Mononuclear cell (primary cell): ENCODE results near the gene CTNNB1. TPM values are rescaled to one million over a fixed set of nuclear protein-coding genes. Genes with fewer than 3 reads are reported as not detected.

Experiments
- H3K27me3 ChIP-seq: 2 replicates; pipeline ENCODE4 v1.6.0; 2011; ENCODE audit warnings: low read length, control low read depth; ENCODE audit not compliant: insufficient read depth
- H3K4me1 ChIP-seq: 2 replicates; pipeline ENCODE4 v1.5.1; 2011; ENCODE audit warnings: mild to moderate bottlenecking, low read length, control low read depth; ENCODE audit not compliant: insufficient read depth
- H3K4me3 ChIP-seq: 2 replicates; pipeline ENCODE4 v1.5.1; 2011; ENCODE audit warnings: mild to moderate bottlenecking, low read length, moderate library complexity
- H3K9me3 ChIP-seq: 2 replicates; pipeline ENCODE4 v1.5.1; 2011; ENCODE audit warnings: low read depth, mild to moderate bottlenecking, control low read depth, low read length
- total RNA-seq: library from RNA; depleted of rRNA; stranded (reverse); fragments of >200 nt; gene quantifications from one replicate; pipeline ENCODE4 v1.2.3, GENCODE V29; 2012

Gene CTNNB1
- total RNA-seq = 675 TPM

GRCh38 chr3:41198950-41199865 lies at the start of gene CTNNB1:
Gene CTNNB1, plus strand, starts transcription at chr3:41199505. Its CDS starts 24,564 bp downstream, at chr3:41224069.
- H3K27me3 ChIP-seq = no peaks in the 10 kb centered on the region
- peaks cover 29% of the 10 kb centered on the region for H3K4me1 ChIP-seq
- no peaks in the 10 kb centered on the region for H3K9me3 ChIP-seq
- peak within 1 kb of the TSS; percentile 93 for H3K4me3 ChIP-seq

- Histone ChIP-seq H3K4me3 (no peak overlapping the region), H3K27me3 (no peaks in the 10 kb centered on the region), H3K9me3 (no peaks in the 10 kb centered on the region)
These were observed 43.5 kb upstream of the CTNNB1 start for GRCh38 chr3:41155834-41156233.

GRCh38 chr3:41158947-41159346 lies 40.4 kb upstream of the CTNNB1 start:
- H3K4me3 ChIP-seq = no peak overlapping the region
- H3K4me1 ChIP-seq = no peaks in the 10 kb centered on the region
- H3K9me3 ChIP-seq = no peaks in the 10 kb centered on the region
- H3K27me3 ChIP-seq = no peaks in the 10 kb centered on the region

More at GRCh38 chr3:41155834-41156233, 43.5 kb upstream of the CTNNB1 start:
- no peaks in the 10 kb centered on the region for H3K4me1 ChIP-seq

GRCh38 chr3:41159588-41160189 lies 39.6 kb upstream of the CTNNB1 start:
- no peak overlapping the region for H3K4me3 ChIP-seq
- H3K4me1 ChIP-seq = no peaks in the 10 kb centered on the region
- H3K9me3 ChIP-seq = no peaks in the 10 kb centered on the region
- no peaks in the 10 kb centered on the region for H3K27me3 ChIP-seq

GRCh38 chr3:41162541-41162940 lies 36.8 kb upstream of the CTNNB1 start:
- H3K9me3 ChIP-seq = no peaks in the 10 kb centered on the region
- H3K27me3 ChIP-seq = no peaks in the 10 kb centered on the region
- no peaks in the 10 kb centered on the region for H3K4me1 ChIP-seq
- H3K4me3 ChIP-seq = no peak overlapping the region

- Histone ChIP-seq H3K27me3 (no peaks in the 10 kb centered on the region), H3K4me3 (no peak overlapping the region), H3K9me3 (no peaks in the 10 kb centered on the region), H3K4me1 (no peaks in the 10 kb centered on the region)
These were observed 36.3 kb upstream of the CTNNB1 start for GRCh38 chr3:41163006-41163405.

- no peaks in the 10 kb centered on the region for H3K9me3 ChIP-seq
- no peak overlapping the region for H3K4me3 ChIP-seq
- no peaks in the 10 kb centered on the region for H3K4me1 ChIP-seq
- no peaks in the 10 kb centered on the region for H3K27me3 ChIP-seq
These were observed 35.9 kb upstream of the CTNNB1 start for GRCh38 chr3:41163421-41163820.

- no peaks in the 10 kb centered on the region for H3K9me3 ChIP-seq
- no peaks in the 10 kb centered on the region for H3K27me3 ChIP-seq
- H3K4me3 ChIP-seq = no peak overlapping the region
- H3K4me1 ChIP-seq = no peaks in the 10 kb centered on the region
These were observed 34.5 kb upstream of the CTNNB1 start for GRCh38 chr3:41164777-41165176.

- Histone ChIP-seq H3K4me3 (no peak overlapping the region), H3K9me3 (no peaks in the 10 kb centered on the region), H3K27me3 (peaks cover 3% of the 10 kb centered on the region), H3K4me1 (no peaks in the 10 kb centered on the region)
These were observed 31.4 kb upstream of the CTNNB1 start for GRCh38 chr3:41167722-41168497.

GRCh38 chr3:41169023-41169422 lies 30.3 kb upstream of the CTNNB1 start:
- Histone ChIP-seq H3K4me1 (no peaks in the 10 kb centered on the region), H3K4me3 (no peak overlapping the region), H3K27me3 (peaks cover 3% of the 10 kb centered on the region), H3K9me3 (no peaks in the 10 kb centered on the region)

GRCh38 chr3:41173926-41174885 lies 25.1 kb upstream of the CTNNB1 start:
- Histone ChIP-seq H3K4me1 (no peaks in the 10 kb centered on the region), H3K9me3 (no peaks in the 10 kb centered on the region), H3K27me3 (peaks cover 3% of the 10 kb centered on the region), H3K4me3 (no peak overlapping the region)

- Histone ChIP-seq H3K27me3 (peaks cover 3% of the 10 kb centered on the region), H3K4me1 (no peaks in the 10 kb centered on the region), H3K9me3 (no peaks in the 10 kb centered on the region), H3K4me3 (no peak overlapping the region)
These were observed 23.9 kb upstream of the CTNNB1 start for GRCh38 chr3:41175365-41175764.

- Histone ChIP-seq H3K4me3 (no peak overlapping the region), H3K9me3 (no peaks in the 10 kb centered on the region), H3K4me1 (no peaks in the 10 kb centered on the region)
These were observed 22.7 kb upstream of the CTNNB1 start for GRCh38 chr3:41176596-41176995.

GRCh38 chr3:41178576-41178975 lies 20.7 kb upstream of the CTNNB1 start:
- Histone ChIP-seq H3K27me3 (no peaks in the 10 kb centered on the region), H3K4me3 (no peak overlapping the region), H3K9me3 (no peaks in the 10 kb centered on the region), H3K4me1 (no peaks in the 10 kb centered on the region)

More at GRCh38 chr3:41176596-41176995, 22.7 kb upstream of the CTNNB1 start:
- H3K27me3 ChIP-seq = no peaks in the 10 kb centered on the region
